Jurkat, Clone E6-1 (cell line): Measurements from ENCODE around the gene PIK3C2B. TPM values are rescaled to one million over a fixed set of nuclear protein-coding genes. Genes with fewer than 3 reads are reported as not detected.
"Not testable (repeated sequence)": the region's sequence is repeated elsewhere in the genome, so short reads cannot be mapped to it uniquely, and the experiment has no call there.

Experiments
- DNase-seq: peaks from one replicate; pipeline ENCODE4 v3.0.0-alpha.2; 2011; ENCODE audit warnings: low read depth, low spot score
- H3K4me3 ChIP-seq: 2 replicates; pipeline ENCODE4 v1.5.1; 2011; ENCODE audit warnings: mild to moderate bottlenecking, low read length, control low read depth, moderate library complexity
- polyA plus RNA-seq: library from polyadenylated mRNA; unstranded; fragments of >200 nt; gene quantifications from one replicate; pipeline ENCODE4 v1.2.1, GENCODE V29; 2012; ENCODE audit warnings: missing spikeins; ENCODE audit not compliant: insufficient read length, insufficient read depth

The PIK3C2B gene, protein sequence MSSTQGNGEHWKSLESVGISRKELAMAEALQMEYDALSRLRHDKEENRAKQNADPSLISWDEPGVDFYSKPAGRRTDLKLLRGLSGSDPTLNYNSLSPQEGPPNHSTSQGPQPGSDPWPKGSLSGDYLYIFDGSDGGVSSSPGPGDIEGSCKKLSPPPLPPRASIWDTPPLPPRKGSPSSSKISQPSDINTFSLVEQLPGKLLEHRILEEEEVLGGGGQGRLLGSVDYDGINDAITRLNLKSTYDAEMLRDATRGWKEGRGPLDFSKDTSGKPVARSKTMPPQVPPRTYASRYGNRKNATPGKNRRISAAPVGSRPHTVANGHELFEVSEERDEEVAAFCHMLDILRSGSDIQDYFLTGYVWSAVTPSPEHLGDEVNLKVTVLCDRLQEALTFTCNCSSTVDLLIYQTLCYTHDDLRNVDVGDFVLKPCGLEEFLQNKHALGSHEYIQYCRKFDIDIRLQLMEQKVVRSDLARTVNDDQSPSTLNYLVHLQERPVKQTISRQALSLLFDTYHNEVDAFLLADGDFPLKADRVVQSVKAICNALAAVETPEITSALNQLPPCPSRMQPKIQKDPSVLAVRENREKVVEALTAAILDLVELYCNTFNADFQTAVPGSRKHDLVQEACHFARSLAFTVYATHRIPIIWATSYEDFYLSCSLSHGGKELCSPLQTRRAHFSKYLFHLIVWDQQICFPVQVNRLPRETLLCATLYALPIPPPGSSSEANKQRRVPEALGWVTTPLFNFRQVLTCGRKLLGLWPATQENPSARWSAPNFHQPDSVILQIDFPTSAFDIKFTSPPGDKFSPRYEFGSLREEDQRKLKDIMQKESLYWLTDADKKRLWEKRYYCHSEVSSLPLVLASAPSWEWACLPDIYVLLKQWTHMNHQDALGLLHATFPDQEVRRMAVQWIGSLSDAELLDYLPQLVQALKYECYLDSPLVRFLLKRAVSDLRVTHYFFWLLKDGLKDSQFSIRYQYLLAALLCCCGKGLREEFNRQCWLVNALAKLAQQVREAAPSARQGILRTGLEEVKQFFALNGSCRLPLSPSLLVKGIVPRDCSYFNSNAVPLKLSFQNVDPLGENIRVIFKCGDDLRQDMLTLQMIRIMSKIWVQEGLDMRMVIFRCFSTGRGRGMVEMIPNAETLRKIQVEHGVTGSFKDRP (N-terminal part only)
- 7.5 TPM for polyA plus RNA-seq

- peak; percentile 58 for DNase-seq
- H3K4me3 ChIP-seq = peak within 1 kb of the TSS; percentile 86
These were observed at the start of gene PIK3C2B for GRCh38 chr1:204494281-204495077. PIK3C2B (minus strand) TSS chr1:204494805; CDS start chr1:204469802, 25,003 bp downstream.

- peak overlapping the region; percentile 9 for H3K4me3 ChIP-seq
- DNase-seq = peak; percentile 89
These were observed 49.7 kb upstream of the PIK3C2B start for GRCh38 chr1:204544321-204544720.

DNA sequence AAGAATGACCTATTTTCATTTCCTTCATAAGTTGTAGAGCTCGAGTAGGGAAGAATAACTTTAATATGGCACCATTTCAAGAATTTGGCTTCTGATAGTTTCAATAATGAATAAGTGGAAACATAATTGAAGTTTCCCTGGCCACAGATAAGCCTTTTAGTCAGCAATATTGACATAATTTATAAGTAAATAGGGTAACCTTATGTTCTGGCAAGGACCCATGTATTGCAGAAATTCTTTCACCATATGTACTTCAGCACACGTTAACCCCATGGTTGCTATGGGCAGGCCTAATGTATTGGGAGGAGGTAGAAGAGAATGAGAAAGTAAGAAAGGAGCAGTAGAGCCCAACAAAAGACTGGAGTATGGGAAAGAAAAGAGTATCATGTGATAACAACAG is 47.0 kb upstream of the PIK3C2B start:
- no peak for DNase-seq

GRCh38 chr1:204532832-204533231 is 38.2 kb upstream of the PIK3C2B start:
- DNase-seq = no peak

More for the DNA sequence above, 47.0 kb upstream of the PIK3C2B start:
- no peak overlapping the region for H3K4me3 ChIP-seq

GRCh38 chr1:204530932-204531331 is 36.3 kb upstream of the PIK3C2B start:
- H3K4me3 ChIP-seq = no peak overlapping the region
- no peak for DNase-seq

More at GRCh38 chr1:204532832-204533231, 38.2 kb upstream of the PIK3C2B start:
- no peak overlapping the region for H3K4me3 ChIP-seq

DNA sequence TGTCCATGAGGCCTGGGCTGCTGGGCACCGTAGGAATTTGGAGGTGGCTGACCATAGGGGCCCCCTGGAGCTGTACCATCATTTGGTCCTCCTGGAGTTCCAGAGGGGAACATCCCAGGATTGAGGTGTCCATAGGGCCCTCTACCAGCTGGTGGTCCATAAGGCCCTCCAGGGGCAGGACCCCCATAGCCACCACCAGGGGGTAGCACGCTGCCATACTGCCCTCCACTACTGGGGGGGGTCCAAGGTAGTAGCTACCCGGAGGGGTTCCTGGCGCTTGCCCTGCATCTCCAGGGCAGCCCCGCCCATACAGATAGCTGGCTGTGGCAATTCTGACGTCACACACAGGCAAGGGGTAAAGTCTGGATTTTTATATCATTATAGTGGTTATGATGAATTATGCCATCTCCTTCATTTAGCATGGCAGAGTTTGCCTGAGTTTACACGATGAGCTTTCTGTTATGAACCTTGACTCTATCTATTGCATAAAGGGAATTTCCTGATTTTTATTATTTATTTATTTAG is 34.8 kb upstream of the PIK3C2B start:
- DNase-seq = no peak
- H3K4me3 ChIP-seq = no peak overlapping the region

DNA sequence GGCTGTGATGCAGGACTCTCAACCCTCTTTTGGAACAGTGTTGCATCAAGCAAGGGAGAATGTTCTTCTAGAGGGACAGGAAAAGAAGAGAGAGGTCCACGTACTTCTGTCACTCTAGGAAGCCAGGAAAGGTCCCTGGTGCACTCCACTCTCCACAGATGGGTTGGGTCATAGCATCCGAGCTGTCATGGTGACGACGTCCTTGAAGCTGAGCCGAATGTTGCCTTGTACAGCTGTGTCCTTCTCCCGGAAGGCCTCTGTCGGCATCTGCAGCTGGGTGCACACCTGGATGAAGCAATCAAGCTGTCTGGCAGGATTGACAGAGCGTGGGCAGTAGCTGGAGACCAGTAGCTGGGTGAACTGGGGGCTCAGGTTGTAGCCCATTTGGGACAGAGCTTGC is 34.1 kb upstream of the PIK3C2B start:
- no peak for DNase-seq
- no peak overlapping the region for H3K4me3 ChIP-seq

DNA sequence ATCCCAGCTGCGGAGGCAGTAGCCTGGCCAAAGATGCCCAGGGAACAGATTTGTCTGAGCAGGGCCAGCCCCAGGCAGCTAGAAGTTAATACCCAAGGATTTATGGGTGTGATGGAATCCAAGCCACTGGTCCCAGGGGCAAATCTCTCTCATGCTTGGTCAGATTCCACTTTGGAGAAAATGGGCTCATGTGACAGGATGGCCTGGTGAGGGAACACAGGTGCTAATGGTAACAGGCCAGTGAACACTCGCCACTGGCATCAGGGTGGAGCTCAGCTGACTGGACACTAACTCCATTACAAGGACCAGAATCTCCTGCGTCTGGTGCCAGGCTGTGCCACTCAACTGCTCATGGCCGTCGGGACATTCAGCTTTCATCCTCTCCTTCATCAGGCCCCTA is 33.6 kb upstream of the PIK3C2B start:
- no peak overlapping the region for H3K4me3 ChIP-seq
- DNase-seq = no peak

DNA sequence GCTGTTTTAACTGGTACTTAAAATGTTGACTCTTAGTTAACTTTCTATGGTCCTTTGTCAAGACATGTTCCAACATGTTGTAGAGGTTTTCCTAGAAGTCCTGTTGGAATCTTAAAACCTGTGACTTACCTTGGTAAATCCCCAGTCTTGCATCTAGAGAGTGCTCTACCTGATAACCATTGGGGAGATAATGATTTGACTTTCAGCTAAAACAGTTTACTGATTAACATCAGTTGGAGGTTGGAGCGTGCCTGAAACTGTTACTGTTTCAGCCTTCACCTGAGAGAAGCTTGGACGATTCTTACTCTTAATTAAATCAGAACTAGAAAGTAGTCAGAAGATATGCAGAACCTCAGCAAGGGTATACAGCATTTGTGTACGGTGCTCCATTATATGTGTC is 30.4 kb upstream of the PIK3C2B start:
- H3K4me3 ChIP-seq = no peak overlapping the region
- no peak for DNase-seq

- no peak for DNase-seq
- H3K4me3 ChIP-seq = no peak overlapping the region
These were observed 29.1 kb upstream of the PIK3C2B start for GRCh38 chr1:204523605-204524215.

DNA sequence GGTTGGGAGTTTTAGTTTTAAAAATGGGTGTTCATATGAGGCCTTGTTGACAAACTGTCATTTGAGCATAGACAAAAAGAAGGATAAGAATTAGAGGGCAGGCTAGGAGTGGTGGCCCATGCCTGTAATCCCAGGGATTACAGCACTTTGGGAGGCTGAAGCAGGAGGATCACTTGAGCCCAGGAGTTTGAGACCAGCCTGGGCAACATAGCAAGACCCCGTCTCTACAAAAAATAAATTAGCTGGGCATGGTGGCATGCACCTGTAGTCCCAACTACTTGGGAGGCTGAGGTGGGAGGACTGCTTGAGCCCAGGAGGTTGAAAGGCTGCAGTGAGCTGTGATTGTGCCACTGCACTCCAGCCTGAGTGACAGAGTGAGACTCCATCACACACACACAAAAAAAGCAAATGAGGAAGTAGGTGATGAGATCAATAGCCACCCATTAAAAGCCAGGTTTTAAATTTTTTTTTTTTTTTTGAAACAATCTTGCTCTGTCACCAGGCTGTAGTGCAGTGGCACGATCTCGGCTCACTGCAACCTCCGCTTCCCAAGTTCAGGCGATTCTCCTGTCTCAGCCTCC is 27.4 kb upstream of the PIK3C2B start:
- peak overlapping the region; percentile 12 for H3K4me3 ChIP-seq
- not testable (repeated sequence) for DNase-seq

- DNase-seq = peak; percentile 99
- H3K4me3 ChIP-seq = peak overlapping the region; percentile 20
These were observed 26.5 kb upstream of the PIK3C2B start for GRCh38 chr1:204520834-204521709.

GRCh38 chr1:204517382-204517781 is 22.8 kb upstream of the PIK3C2B start:
- not testable (repeated sequence) for DNase-seq
- peak overlapping the region; percentile 97 for H3K4me3 ChIP-seq

GRCh38 chr1:204516180-204516879 is 21.7 kb upstream of the PIK3C2B start, which contains the start of gene MDM4:
MDM4 (plus strand) TSS chr1:204516406; CDS start chr1:204525519, 9,113 bp downstream.
- peak; percentile 97 for DNase-seq
- H3K4me3 ChIP-seq = peak within 1 kb of the TSS; percentile 97

DNA sequence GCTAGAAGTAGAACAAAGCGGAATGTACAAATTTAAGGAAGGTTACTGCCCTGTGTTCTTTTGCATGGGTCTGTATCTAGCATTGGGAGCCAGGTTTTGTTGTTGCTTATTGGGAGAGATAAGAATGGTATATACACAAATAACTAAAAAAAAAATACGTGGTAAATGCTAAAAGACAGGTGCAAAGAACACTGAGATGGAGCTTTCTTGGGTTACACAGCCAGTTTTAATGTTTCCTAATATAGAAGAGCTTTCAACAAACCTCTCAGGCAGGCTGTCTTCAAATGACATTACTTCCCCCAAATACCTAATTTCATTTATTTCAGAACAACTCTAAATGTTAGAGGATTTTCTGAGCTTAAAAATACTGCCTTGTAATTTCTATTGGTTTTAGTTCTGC is 20.2 kb upstream of the PIK3C2B start:
- no peak overlapping the region for H3K4me3 ChIP-seq
- DNase-seq = no peak

GRCh38 chr1:204513117-204513716 is 18.6 kb upstream of the PIK3C2B start:
- no peak overlapping the region for H3K4me3 ChIP-seq
- no peak for DNase-seq
